GM23338 (cell line): ENCODE measurements around the gene TLR3. TPM values are rescaled to one million over a fixed set of nuclear protein-coding genes. Genes with fewer than 3 reads are reported as not detected.

Experiments used
- ATAC-seq: fragments of 200-7000 bp; cut with Tn5 transposase; 3 replicates; pipeline ENCODE4 v1.9.1; 2020
- DNase-seq: peaks from one replicate; pipeline ENCODE4 v3.0.0-alpha.2; 2015; ENCODE audit warnings: low spot score
- H2AFZ ChIP-seq: fragments of 200-600 bp; sonication (generic); 2 replicates; pipeline ENCODE4 v1.8.0; 2016; ENCODE audit warnings: antibody characterized with exemption, mild to moderate bottlenecking, moderate library complexity
- H3F3A ChIP-seq: fragments of 200-600 bp; sonication (generic); replicated peaks from 2 replicates; pipeline ENCODE4 v1.8.0; 2017; ENCODE audit warnings: antibody characterized with exemption, mixed run types, low read depth
- H3K27ac ChIP-seq: fragments of 200-600 bp; sonication (generic); 2 replicates; pipeline ENCODE4 v1.6.1; 2016; ENCODE audit warnings: low read depth
- H3K27me3 ChIP-seq: fragments of 200-600 bp; sonication (generic); 2 replicates; pipeline ENCODE4 v1.8.0; 2016; ENCODE audit warnings: mild to moderate bottlenecking, mixed run types, moderate library complexity; ENCODE audit not compliant: insufficient read depth
- H3K36me3 ChIP-seq: fragments of 200-600 bp; sonication (generic); 2 replicates; pipeline ENCODE4 v1.8.0; 2016; ENCODE audit warnings: mild to moderate bottlenecking; ENCODE audit not compliant: insufficient read depth
- H3K4me1 ChIP-seq: fragments of 200-600 bp; sonication (generic); 2 replicates; pipeline ENCODE4 v1.8.0; 2016; ENCODE audit warnings: mild to moderate bottlenecking, moderate library complexity; ENCODE audit not compliant: insufficient read depth
- H3K4me2 ChIP-seq: fragments of 200-600 bp; sonication (generic); 2 replicates; pipeline ENCODE4 v1.7.1; 2017; ENCODE audit warnings: mixed run types
- H3K4me3 ChIP-seq: fragments of 200-600 bp; sonication (generic); 2 replicates; pipeline ENCODE4 v1.6.1; 2016; ENCODE audit warnings: mixed run types
- H3K79me2 ChIP-seq: fragments of 200-600 bp; sonication (generic); replicated peaks from 2 replicates; pipeline ENCODE4 v1.8.0; 2017; ENCODE audit warnings: mild to moderate bottlenecking; ENCODE audit not compliant: insufficient read depth
- H3K9me2 ChIP-seq: fragments of 200-600 bp; sonication (generic); 2 replicates; pipeline ENCODE4 v1.8.0; 2017; ENCODE audit not compliant: insufficient read depth
- H4K20me1 ChIP-seq: fragments of 200-600 bp; sonication (generic); replicated peaks from 2 replicates; pipeline ENCODE4 v1.8.0; 2017; ENCODE audit warnings: mild to moderate bottlenecking; ENCODE audit not compliant: insufficient read depth
- H3K27ac Mint-ChIP-seq: 2 replicates; pipeline ENCODE4 v1.8.0; 2020; ENCODE audit warnings: inconsistent platforms, mild to moderate bottlenecking, moderate library complexity, mixed read lengths
- H3K27me3 Mint-ChIP-seq: 3 replicates; pipeline ENCODE4 v1.8.0; 2022; ENCODE audit warnings: low read depth, mild to moderate bottlenecking, moderate library complexity, mixed read lengths, inconsistent platforms; ENCODE audit not compliant: insufficient read depth, poor library complexity
- H3K36me3 Mint-ChIP-seq: 3 replicates; pipeline ENCODE4 v1.8.0; 2021; ENCODE audit warnings: low read depth, mild to moderate bottlenecking, inconsistent platforms, moderate library complexity, mixed read lengths
- H3K4me1 Mint-ChIP-seq: 3 replicates; pipeline ENCODE4 v1.8.0; 2020; ENCODE audit warnings: mild to moderate bottlenecking, inconsistent platforms, mixed read lengths
- H3K4me3 Mint-ChIP-seq: 3 replicates; pipeline ENCODE4 v1.8.0; 2021; ENCODE audit warnings: moderate library complexity, mild to moderate bottlenecking, inconsistent platforms, mixed read lengths
- H3K9me3 Mint-ChIP-seq: 3 replicates; pipeline ENCODE4 v1.8.0; 2020; ENCODE audit warnings: moderate library complexity, mild to moderate bottlenecking, inconsistent platforms, mixed read lengths
- CTCF ChIP-seq, 2 experiments: fragments of 200-600 bp in 1 of 2; sonication (generic) in 1 of 2; conservative IDR thresholded peaks; 2 replicates each; pipeline versions ENCODE4 v1.5.1 to v1.6.1; 2016 to 2017; ENCODE audit warnings: antibody characterized with exemption in 2 of 2, low read depth in 2 of 2, mild to moderate bottlenecking in 2 of 2, moderate library complexity in 1 of 2
- ETS1 ChIP-seq: IDR thresholded peaks from 2 replicates; pipeline ENCODE4 v1.6.1; 2016; ENCODE audit warnings: antibody characterized with exemption
- EZH2 ChIP-seq: fragments of 200-600 bp; sonication (generic); IDR thresholded peaks from one replicate; pipeline ENCODE4 v1.8.0; 2017; ENCODE audit warnings: antibody characterized with exemption, mild to moderate bottlenecking, low read depth; ENCODE audit not compliant: unreplicated experiment
- EZH2phosphoT487 ChIP-seq: fragments of 200-600 bp; sonication (generic); IDR thresholded peaks from one replicate; pipeline ENCODE4 v1.8.1; 2018; ENCODE audit warnings: antibody characterized with exemption; ENCODE audit not compliant: unreplicated experiment
- JUNB ChIP-seq: IDR thresholded peaks from one replicate; pipeline ENCODE4 v1.6.1; 2016; ENCODE audit warnings: antibody characterized with exemption; ENCODE audit not compliant: unreplicated experiment
- NANOG ChIP-seq: IDR thresholded peaks from 2 replicates; pipeline ENCODE4 v1.6.1; 2016; ENCODE audit warnings: antibody characterized with exemption, borderline replicate concordance
- POLR2AphosphoS5 ChIP-seq: IDR thresholded peaks from 2 replicates; pipeline ENCODE4 v1.6.1; 2016; ENCODE audit warnings: antibody characterized with exemption, low read depth
- REST ChIP-seq: IDR thresholded peaks from one replicate; pipeline ENCODE4 v1.6.1; 2018; ENCODE audit warnings: antibody characterized with exemption; ENCODE audit not compliant: unreplicated experiment
- STAT1 ChIP-seq: IDR thresholded peaks from one replicate; pipeline ENCODE4 v1.6.1; 2016; ENCODE audit warnings: antibody characterized with exemption; ENCODE audit not compliant: unreplicated experiment
- ZNF114 ChIP-seq: fragments of 250-450 bp; sonication (Bioruptor Pico); IDR thresholded peaks from 2 replicates; pipeline ENCODE4 v1.5.0; 2020; ENCODE audit warnings: mild to moderate bottlenecking, moderate library complexity
- ZNF331 ChIP-seq: fragments of 250-450 bp; sonication (Bioruptor Pico); IDR thresholded peaks from 2 replicates; pipeline ENCODE4 v1.5.0; 2020; ENCODE audit warnings: low read depth, mild to moderate bottlenecking, moderate library complexity
- ZNF462 ChIP-seq: fragments of 250-450 bp; sonication (Bioruptor Pico); IDR thresholded peaks from 2 replicates; pipeline ENCODE4 v1.5.0; 2020; ENCODE audit warnings: mild to moderate bottlenecking, moderate library complexity
- polyA plus RNA-seq: library from polyadenylated mRNA; unstranded; fragments of >200 nt; fragmentation: Nextera tagmentation; extraction: Ambion mirVana; gene quantifications from 2 replicates; pipeline ENCODE4 v1.2.1, GENCODE V29; 2016
- total RNA-seq: library from RNA; depleted of rRNA; stranded (reverse); fragments of >200 nt; shearing (Covaris generic); gene quantifications from 2 replicates; pipeline ENCODE4 v1.2.3, GENCODE V29; 2014

Gene TLR3
- total and polyA plus RNA-seq, 2 experiments from 2014 or later: 0.32 to 0.38 TPM

GRCh38 chr4:186074189-186074588, 5.2 kb downstream of the TLR3 start:
- H3K36me3 ChIP-seq: no peaks in the 10 kb centered on the region
- Mint-ChIP-seq H3K27ac (no peak overlapping the region), H3K9me3 (no peaks in the 10 kb centered on the region), H3K4me3 (no peak overlapping the region), H3K4me1 (peaks cover 11% of the 10 kb centered on the region), H3K36me3 (no peaks in the 10 kb centered on the region), H3K27me3 (no peaks in the 10 kb centered on the region)
- no peak overlapping the region for H3K27ac ChIP-seq
- no peaks in the 10 kb centered on the region for H3K27me3 ChIP-seq
- H3K4me2 ChIP-seq: no peak overlapping the region
- no peaks in the 10 kb centered on the region for H4K20me1 ChIP-seq
- DNase-seq (no peak), ATAC-seq (no peak)
- no peak for TF ChIP-seq ZNF331 (CRISPR knock-in tag)
- no peak for TF ChIP-seq STAT1
- no peak for TF ChIP-seq ETS1
- no peak for TF ChIP-seq ZNF462 (CRISPR knock-in tag)
- TF ChIP-seq EZH2: no peak
- TF ChIP-seq JUNB: no peak
- TF ChIP-seq CTCF (conservative IDR thresholded peaks at IDR 0.05; ENCODE audit: low read depth in 2 of 2): no peak
- no peak for TF ChIP-seq REST
- no peak for TF ChIP-seq POLR2AphosphoS5
- TF ChIP-seq EZH2phosphoT487: no peak
- TF ChIP-seq NANOG: no peak
- no peak for TF ChIP-seq ZNF114 (CRISPR knock-in tag)
- no peak overlapping the region for H3K4me3 ChIP-seq
- H3K9me2 ChIP-seq: no peaks in the 10 kb centered on the region
- no peaks in the 10 kb centered on the region for H3K79me2 ChIP-seq
- H2AFZ ChIP-seq: peak overlapping the region; percentile 61
- peaks cover 7% of the 10 kb centered on the region for H3K4me1 ChIP-seq
- H3F3A ChIP-seq: no peaks in the 10 kb centered on the region
